Testis (tissue), 3 donors: ENCODE data around the gene CD79A. TPM values are rescaled to one million over a fixed set of nuclear protein-coding genes. Genes with fewer than 3 reads are reported as not detected.

Experiments used
- DNase-seq: peaks from one replicate; pipeline ENCODE4 v3.0.0-alpha.2; 2019
- H3K27ac ChIP-seq, 2 donors: fragments of 200-600 bp; sonication (generic); one replicate each; pipeline ENCODE4 v1.5.1; 2019
- H3K27me3 ChIP-seq: fragments of 200-600 bp; sonication (generic); one replicate; pipeline ENCODE4 v1.5.1; 2019
- H3K36me3 ChIP-seq: fragments of 200-600 bp; sonication (generic); one replicate; pipeline ENCODE4 v1.5.1; 2017; ENCODE audit warnings: low read depth; ENCODE audit errors: missing control alignments
- H3K4me1 ChIP-seq: fragments of 200-600 bp; sonication (generic); one replicate; pipeline ENCODE4 v1.5.1; 2019
- H3K4me3 ChIP-seq, 2 donors: fragments of 200-600 bp; sonication (generic); one replicate each; pipeline ENCODE4 v1.5.1; 2017 to 2019
- H3K9me3 ChIP-seq: fragments of 200-600 bp; sonication (generic); one replicate; pipeline ENCODE4 v1.5.1; 2017
- POLR2A ChIP-seq: fragments of 450-650 bp; IDR thresholded peaks from one replicate; pipeline ENCODE4 v1.6.1; 2017; ENCODE audit warnings: antibody characterized with exemption, mild to moderate bottlenecking, moderate library complexity
- WGBS, 2 donors: methylation state at CpG; one replicate each; pipeline ENCODE4 v1.1.5; 2018; 5-methylcytosine and 5-hydroxymethylcytosine counted together
- intact Hi-C: fragments of 100-400 bp; cut with DNase I; formaldehyde crosslinking; loops from one replicate; pipeline ENCODE4 v1.15.1; 2023; ENCODE audit warnings: low total_unique reads
- polyA plus RNA-seq: library from polyadenylated mRNA; stranded (reverse); fragments of 350-450 nt; fragmentation: Illumina TruSeq; extraction: RNeasy Lipid Tissue Mini Kit (QIAGEN cat#74804); gene quantifications from one replicate; pipeline ENCODE4 v1.2.3, GENCODE V29; 2014; ENCODE audit warnings: low read depth, low replicate concordance; ENCODE audit not compliant: insufficient read depth
- total RNA-seq, 2 donors: library from RNA; depleted of rRNA; stranded (reverse); fragments of >200 nt; gene quantifications; one replicate each; pipeline ENCODE4 v1.2.3, GENCODE V29; 2016
- TF ChIP-seq, protein P1 (sequence below), 3 experiments: fragments of 450-650 bp in 2 of 3; fragments of 200-600 bp in 1 of 3; sonication (generic) in 1 of 3; IDR thresholded peaks; one replicate each; pipeline ENCODE4 v1.5.1; 2016 to 2019; ENCODE audit warnings: antibody characterized with exemption in 3 of 3, mild to moderate bottlenecking in 2 of 3, moderate library complexity in 1 of 3

Gene CD79A
- total and polyA plus RNA-seq, 3 donors from 2014 or later, result 0.87 to 3.6 TPM; not detected in 1

GRCh38 chr19:41889896-41890295 lies 12.8 kb downstream of the CD79A start:
- Histone ChIP-seq H3K4me1 (peaks cover 3% of the 10 kb centered on the region), H3K27ac (no peak overlapping the region), H3K27me3 (no peaks in the 10 kb centered on the region), H3K4me3 (no peak overlapping the region), H3K9me3 (no peaks in the 10 kb centered on the region), H3K36me3 (no peaks in the 10 kb centered on the region)
- TF ChIP-seq, protein P1, sequence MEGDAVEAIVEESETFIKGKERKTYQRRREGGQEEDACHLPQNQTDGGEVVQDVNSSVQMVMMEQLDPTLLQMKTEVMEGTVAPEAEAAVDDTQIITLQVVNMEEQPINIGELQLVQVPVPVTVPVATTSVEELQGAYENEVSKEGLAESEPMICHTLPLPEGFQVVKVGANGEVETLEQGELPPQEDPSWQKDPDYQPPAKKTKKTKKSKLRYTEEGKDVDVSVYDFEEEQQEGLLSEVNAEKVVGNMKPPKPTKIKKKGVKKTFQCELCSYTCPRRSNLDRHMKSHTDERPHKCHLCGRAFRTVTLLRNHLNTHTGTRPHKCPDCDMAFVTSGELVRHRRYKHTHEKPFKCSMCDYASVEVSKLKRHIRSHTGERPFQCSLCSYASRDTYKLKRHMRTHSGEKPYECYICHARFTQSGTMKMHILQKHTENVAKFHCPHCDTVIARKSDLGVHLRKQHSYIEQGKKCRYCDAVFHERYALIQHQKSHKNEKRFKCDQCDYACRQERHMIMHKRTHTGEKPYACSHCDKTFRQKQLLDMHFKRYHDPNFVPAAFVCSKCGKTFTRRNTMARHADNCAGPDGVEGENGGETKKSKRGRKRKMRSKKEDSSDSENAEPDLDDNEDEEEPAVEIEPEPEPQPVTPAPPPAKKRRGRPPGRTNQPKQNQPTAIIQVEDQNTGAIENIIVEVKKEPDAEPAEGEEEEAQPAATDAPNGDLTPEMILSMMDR (IDR thresholded peaks at IDR 0.05), result no peak
- TF ChIP-seq POLR2A, result no peak
- DNase-seq, result no peak
- WGBS, 2 donors, result 94 to 97% methylated on average over 8 of the region's 8 CpGs
- intact Hi-C loops, result no loop called here

DNA sequence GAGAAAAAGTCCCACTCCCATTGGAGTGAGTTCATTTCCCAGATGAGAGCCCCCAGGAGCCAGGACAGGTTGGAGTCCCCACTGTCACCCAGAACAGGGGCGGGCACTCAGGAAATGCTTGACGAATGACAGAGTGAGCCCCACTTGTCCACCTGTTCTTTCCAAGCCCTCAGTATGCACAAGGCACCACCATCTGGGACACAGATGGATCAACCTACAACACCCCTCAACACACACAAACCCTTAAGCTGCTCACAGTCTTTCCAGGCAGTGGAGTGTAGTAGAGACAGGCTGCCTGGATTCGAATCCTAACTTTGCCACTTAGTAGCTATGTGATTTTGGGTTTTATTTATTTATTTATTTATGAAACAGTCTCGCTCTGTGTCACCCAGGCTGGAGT lies 13.9 kb downstream of the CD79A start:
- TF ChIP-seq POLR2A, result no peak
- TF ChIP-seq, protein P1 (IDR thresholded peaks at IDR 0.05), result no peak
- Histone ChIP-seq H3K4me3 (no peak overlapping the region), H3K27me3 (no peaks in the 10 kb centered on the region), H3K4me1 (no peaks in the 10 kb centered on the region), H3K27ac (no peak overlapping the region), H3K36me3 (no peaks in the 10 kb centered on the region), H3K9me3 (no peaks in the 10 kb centered on the region)
- intact Hi-C loops, result no loop called here
- no peak for DNase-seq
- 84 to 94% methylated on average over 4 of the region's 4 CpGs for WGBS, 2 donors

- Histone ChIP-seq H3K27me3 (no peaks in the 10 kb centered on the region), H3K27ac (no peak overlapping the region), H3K9me3 (no peaks in the 10 kb centered on the region), H3K4me1 (no peaks in the 10 kb centered on the region), H3K36me3 (no peaks in the 10 kb centered on the region), H3K4me3 (no peak overlapping the region)
- intact Hi-C loops, result no loop called here
- no peak for DNase-seq
- no peak for TF ChIP-seq POLR2A
- TF ChIP-seq, protein P1 (IDR thresholded peaks at IDR 0.05), result no peak
- 90 to 93% methylated on average over 16 to 34 of the region's 34 CpGs for WGBS, 2 donors
These were observed 15.3 kb downstream of the CD79A start for GRCh38 chr19:41892173-41892902.

GRCh38 chr19:41893899-41894298 lies 16.8 kb downstream of the CD79A start:
- Histone ChIP-seq H3K9me3 (no peaks in the 10 kb centered on the region), H3K27me3 (no peaks in the 10 kb centered on the region), H3K4me1 (no peaks in the 10 kb centered on the region), H3K36me3 (no peaks in the 10 kb centered on the region), H3K27ac (no peak overlapping the region), H3K4me3 (no peak overlapping the region)
- intact Hi-C loops, result no loop called here
- WGBS, 2 donors, result 84 to 96% methylated on average over 4 to 6 of the region's 6 CpGs
- no peak for DNase-seq
- TF ChIP-seq, protein P1 (IDR thresholded peaks at IDR 0.05), result no peak
- TF ChIP-seq POLR2A, result no peak

DNA sequence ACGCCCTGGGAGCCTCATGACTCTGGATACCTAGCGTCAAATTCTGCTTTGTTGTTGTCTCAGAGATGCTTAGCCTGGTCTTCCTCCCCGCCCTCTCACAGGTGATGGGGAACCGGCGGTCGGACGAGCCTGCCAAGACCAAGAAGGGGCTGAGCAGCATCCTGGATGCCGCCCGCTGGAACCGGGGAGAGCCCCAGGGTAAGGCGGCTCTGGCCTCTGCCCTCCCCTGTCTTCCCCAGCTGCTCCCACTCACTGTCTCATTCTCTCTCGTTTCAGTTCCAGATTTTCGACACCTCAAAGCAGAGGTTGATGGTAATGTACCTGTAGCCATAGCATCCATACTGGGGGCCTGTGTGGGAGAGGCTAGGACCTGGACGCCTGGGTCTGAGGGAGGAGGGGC lies 17.3 kb downstream of the CD79A start:
- Histone ChIP-seq H3K36me3 (no peaks in the 10 kb centered on the region), H3K27me3 (no peaks in the 10 kb centered on the region), H3K9me3 (no peaks in the 10 kb centered on the region), H3K4me3 (no peak overlapping the region), H3K27ac (no peak overlapping the region), H3K4me1 (no peaks in the 10 kb centered on the region)
- TF ChIP-seq POLR2A, result no peak
- TF ChIP-seq, protein P1 (IDR thresholded peaks at IDR 0.05), result no peak
- DNase-seq, result no peak
- intact Hi-C loops, result no loop called here
- 82 to 85% methylated on average over 13 to 14 of the region's 14 CpGs for WGBS, 2 donors
